ENCODE results near the gene NOL12.
"Not testable (repeated sequence)": the region's sequence is repeated elsewhere in the genome, so short reads cannot be mapped to it uniquely, and the experiment has no call there.

Gene NOL12

DNA sequence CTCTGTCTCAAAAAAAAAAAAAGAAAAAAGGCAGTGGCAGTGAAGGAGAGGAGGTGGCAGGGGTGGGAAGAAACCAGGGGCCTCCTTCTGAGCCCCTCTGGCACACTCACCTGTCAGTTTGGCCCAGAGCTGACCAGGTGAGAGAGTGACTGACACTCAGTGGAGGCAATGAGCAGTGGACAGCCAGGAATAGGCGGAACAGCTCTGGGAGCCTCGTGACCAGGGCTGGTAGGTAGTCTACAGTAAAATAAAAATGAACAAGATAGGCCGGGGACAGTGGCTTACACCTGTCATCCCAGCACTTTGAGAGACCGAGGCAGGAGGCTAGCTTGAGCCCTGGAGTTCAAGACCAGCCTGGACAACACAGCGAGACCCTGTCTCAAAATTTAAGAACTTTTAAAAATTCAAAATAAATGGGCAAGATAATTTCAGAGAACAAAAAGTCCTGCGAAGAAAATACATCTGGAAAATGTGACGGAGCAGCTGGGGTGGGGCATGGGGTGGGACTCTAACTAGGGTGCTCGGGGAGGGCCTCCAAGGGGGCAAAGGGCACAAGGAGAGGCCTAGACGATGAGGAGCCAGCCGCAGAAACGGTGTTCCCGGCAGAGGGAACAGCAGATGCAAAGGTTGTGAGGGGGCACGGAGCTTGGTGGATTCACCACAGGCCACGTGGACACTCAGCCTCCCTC, 31.4 kb upstream of the NOL12 start:
- no peak for DNase-seq (ENCODE audit: low read depth in 2 of 2)
- TF ChIP-seq, protein P1, sequence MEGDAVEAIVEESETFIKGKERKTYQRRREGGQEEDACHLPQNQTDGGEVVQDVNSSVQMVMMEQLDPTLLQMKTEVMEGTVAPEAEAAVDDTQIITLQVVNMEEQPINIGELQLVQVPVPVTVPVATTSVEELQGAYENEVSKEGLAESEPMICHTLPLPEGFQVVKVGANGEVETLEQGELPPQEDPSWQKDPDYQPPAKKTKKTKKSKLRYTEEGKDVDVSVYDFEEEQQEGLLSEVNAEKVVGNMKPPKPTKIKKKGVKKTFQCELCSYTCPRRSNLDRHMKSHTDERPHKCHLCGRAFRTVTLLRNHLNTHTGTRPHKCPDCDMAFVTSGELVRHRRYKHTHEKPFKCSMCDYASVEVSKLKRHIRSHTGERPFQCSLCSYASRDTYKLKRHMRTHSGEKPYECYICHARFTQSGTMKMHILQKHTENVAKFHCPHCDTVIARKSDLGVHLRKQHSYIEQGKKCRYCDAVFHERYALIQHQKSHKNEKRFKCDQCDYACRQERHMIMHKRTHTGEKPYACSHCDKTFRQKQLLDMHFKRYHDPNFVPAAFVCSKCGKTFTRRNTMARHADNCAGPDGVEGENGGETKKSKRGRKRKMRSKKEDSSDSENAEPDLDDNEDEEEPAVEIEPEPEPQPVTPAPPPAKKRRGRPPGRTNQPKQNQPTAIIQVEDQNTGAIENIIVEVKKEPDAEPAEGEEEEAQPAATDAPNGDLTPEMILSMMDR (IDR thresholded peaks at IDR 0.05; ENCODE audit: low read depth, low read length): no peak
- no peak overlapping the region for H3K4me3 ChIP-seq (replicated peaks in 1 of 2; ENCODE audit: low read depth in 2 of 2, low read length in 2 of 2)

DNA sequence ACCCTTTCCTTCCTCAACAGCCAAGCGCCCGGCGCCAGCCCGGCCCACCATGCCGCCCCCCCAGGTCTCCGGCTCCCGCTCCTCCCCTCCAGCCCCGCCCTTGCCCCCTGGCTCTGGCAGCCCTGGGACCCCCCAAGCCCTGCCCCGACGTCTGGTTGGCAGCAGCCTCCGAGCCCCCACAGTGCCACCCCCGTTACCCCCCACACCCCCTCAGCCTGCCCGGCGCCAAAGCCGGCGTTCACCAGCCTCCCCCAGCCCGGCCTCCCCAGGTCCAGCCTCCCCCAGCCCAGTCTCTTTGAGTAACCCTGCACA, 30.9 kb upstream of the NOL12 start:
- H3K4me3 ChIP-seq (replicated peaks in 1 of 2; ENCODE audit: low read depth in 2 of 2, low read length in 2 of 2): no peak overlapping the region
- DNase-seq (ENCODE audit: low read depth in 2 of 2): no peak
- TF ChIP-seq, protein P1 (IDR thresholded peaks at IDR 0.05; ENCODE audit: low read depth, low read length): no peak

DNA sequence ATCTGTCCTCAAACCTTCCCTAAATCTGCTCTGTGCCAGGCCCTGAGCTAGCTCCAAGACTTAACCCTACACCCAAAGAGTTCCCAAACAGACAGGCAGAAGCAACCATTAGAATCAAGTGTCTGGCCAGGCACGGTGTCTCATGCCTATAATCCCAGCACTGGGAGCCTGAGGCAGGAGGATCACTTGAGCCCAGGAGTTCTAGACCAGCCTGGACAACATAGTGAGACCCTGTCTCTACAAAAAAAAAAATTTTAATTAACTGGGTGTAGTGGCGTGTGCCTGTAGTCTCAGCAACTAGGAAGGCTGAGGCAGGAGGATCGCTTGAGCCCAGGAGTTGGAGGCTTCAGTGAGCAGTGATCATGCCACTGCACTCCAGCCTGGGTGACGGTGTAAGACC, 29.6 kb upstream of the NOL12 start:
- not testable (repeated sequence) for DNase-seq (ENCODE audit: low read depth in 2 of 2); H3K4me3 ChIP-seq (replicated peaks in 1 of 2; ENCODE audit: low read depth in 2 of 2, low read length in 2 of 2)

DNA sequence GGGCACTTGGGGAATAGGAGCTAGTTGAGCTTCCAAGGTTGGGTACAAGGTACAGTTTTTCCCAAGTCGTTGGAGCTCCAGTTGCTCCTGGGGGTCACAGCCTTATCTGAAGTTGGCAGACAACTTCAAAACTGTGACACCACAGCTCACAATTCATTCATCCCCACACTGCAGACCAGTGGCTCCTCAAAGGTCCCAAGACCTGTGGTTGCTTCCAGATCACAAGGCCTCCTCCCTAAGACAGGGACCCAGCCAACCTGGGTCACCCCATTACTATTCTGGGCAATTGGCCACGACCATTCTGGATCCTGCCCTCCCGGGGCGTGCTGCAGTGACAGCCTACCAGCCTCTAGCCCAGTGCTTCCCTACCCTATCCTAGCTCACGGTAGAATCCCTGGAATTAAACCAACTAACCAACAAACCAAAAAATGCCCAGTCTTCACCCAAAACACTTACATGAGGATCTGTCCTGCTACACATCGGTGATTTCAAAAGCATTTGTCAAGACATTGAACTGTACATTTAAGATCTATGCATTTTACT, 28.5 kb upstream of the NOL12 start:
- no peak for DNase-seq (ENCODE audit: low read depth in 2 of 2)
- peak overlapping the region; percentile 50 to 52 for H3K4me3 ChIP-seq (replicated peaks in 1 of 2; ENCODE audit: low read depth in 2 of 2, low read length in 2 of 2)
- TF ChIP-seq, protein P1 (IDR thresholded peaks at IDR 0.05; ENCODE audit: low read depth, low read length): no peak

DNA sequence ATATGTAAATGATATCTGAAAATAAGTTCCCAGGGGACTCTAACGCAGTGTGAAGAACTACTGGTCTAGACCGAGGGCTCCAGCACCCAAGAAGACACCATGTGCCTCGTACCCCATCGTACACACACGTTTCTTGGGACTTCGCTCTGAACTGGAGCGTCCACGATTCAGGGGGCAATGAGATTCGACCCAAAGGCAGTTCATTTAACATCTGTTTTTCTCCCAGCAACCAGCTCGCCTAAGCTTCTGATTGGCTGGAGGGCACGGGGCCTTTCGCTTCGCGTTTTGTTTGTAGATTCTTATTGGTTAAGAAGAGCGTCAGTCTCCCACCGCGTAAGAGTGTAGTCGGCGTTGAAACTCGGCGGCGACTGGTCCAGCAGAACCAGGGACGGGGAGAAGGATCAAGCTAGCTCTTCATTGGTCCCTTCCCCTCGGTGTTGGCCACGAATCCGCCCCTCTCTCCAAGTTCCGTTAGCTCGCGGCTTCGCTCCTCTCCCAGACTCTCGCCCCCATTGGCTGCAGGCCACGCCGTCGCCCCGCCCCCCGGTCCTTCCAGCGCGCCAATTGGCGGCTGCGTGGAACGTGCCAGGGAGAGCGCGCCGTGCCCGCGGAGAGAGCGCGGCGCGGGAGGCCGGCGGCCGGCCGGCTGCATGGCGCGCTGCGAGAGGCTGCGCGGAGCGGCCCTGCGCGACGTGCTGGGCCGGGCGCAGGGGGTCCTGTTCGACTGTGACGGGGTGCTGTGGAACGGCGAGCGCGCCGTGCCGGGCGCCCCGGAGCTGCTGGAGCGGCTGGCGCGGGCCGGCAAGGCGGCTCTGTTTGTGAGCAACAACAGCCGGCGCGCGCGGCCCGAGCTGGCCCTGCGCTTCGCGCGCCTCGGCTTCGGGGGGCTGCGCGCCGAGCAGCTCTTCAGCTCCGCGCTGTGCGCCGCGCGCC, 27.7 kb upstream of the NOL12 start, which contains the start of gene PDXP:
Gene PDXP, plus strand, starts transcription at position 591 of the 933 bp plus-strand sequence. Its CDS starts 60 bp downstream, at position 651.
- TF ChIP-seq, protein P1 (IDR thresholded peaks at IDR 0.05; ENCODE audit: low read depth, low read length): no peak
- DNase-seq (ENCODE audit: low read depth in 2 of 2): peak; percentile 100

DNA sequence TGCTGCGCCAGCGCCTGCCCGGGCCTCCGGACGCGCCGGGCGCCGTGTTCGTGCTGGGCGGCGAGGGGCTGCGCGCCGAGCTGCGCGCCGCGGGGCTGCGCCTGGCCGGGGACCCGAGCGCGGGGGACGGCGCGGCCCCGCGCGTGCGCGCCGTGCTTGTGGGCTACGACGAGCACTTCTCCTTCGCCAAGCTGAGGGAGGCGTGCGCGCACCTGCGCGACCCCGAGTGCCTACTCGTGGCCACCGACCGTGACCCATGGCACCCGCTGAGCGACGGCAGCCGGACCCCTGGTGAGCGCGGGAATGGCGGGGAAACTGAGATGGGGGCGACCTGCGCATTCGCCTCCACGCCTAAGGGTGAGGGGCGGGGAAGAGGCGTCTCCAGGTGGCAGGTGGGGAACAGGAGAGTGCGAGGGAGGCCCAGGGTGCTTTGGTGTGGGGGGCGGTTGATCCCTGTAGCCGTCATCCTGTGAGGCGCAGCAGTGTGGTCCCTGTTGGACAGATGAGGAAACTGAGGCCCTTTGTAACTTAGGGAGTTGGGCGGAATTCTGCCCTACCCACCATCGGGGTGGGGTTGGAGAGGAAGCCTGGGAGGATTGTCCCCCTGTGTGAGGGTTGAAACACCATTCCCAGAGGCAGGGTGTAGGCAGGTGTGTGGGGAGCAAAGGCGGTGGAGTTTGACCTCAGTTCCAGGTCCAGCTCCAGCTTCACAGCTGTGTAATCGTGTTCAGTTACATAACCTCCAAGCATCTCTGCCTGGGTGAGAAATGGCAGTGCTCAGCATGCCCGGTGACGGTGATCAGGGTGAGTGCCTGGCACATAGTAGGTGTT, 26.9 kb upstream of the NOL12 start:
- DNase-seq (ENCODE audit: low read depth in 2 of 2): peak in 1 of 2 donors; percentile 15
- TF ChIP-seq, protein P1 (IDR thresholded peaks at IDR 0.05; ENCODE audit: low read depth, low read length): no peak

More for the DNA sequence above, 27.7 kb upstream of the NOL12 start, which contains the start of gene PDXP:
- peak within 1 kb of the TSS; percentile 80 for H3K4me3 ChIP-seq (replicated peaks in 1 of 2; ENCODE audit: low read depth in 2 of 2, low read length in 2 of 2)

More for the DNA sequence above, 26.9 kb upstream of the NOL12 start:
- H3K4me3 ChIP-seq (replicated peaks in 1 of 2; ENCODE audit: low read depth in 2 of 2, low read length in 2 of 2): peak overlapping the region; percentile 80

Measured in cardiac fibroblast (primary cell).